DMS 273 treated with DMSO at 0.1 percent for 48 hours (cell line): ENCODE results near the gene CCNT2.
"Not testable (repeated sequence)": the region's sequence is repeated elsewhere in the genome, so short reads cannot be mapped to it uniquely, and the experiment has no call there.

ENCODE experiments used
- DNase-seq: peaks from one replicate; lab custom pipeline; 2025; lab: John Stamatoyannopoulos, UW

Gene CCNT2

GRCh38 chr2:134976074-134976702 is 57.6 kb downstream of the CCNT2 start:
- DNase-seq: no peak

GRCh38 chr2:134977104-134977503 is 58.5 kb downstream of the CCNT2 start:
- not testable (repeated sequence) for DNase-seq

GRCh38 chr2:134979221-134979620 is 60.6 kb downstream of the CCNT2 start:
- DNase-seq: no peak

- no peak for DNase-seq
Observed at GRCh38 chr2:134980639-134981038, 62.0 kb downstream of the CCNT2 start.

GRCh38 chr2:134982603-134983002 is 64.0 kb downstream of the CCNT2 start:
- DNase-seq: no peak

- DNase-seq: no peak
Observed at GRCh38 chr2:134985061-134985460, 66.4 kb downstream of the CCNT2 start.

- DNase-seq: peak; percentile 44
Observed at GRCh38 chr2:134988994-134989605, 70.5 kb downstream of the CCNT2 start.

GRCh38 chr2:134999521-134999920 is 80.9 kb downstream of the CCNT2 start:
- DNase-seq: peak; percentile 14

GRCh38 chr2:135002836-135003235 is 84.2 kb downstream of the CCNT2 start:
- DNase-seq: no peak

- peak; percentile 31 for DNase-seq
Observed at GRCh38 chr2:135004005-135004746, 85.6 kb downstream of the CCNT2 start.

- no peak for DNase-seq
Observed at GRCh38 chr2:135005753-135006152, 87.1 kb downstream of the CCNT2 start.
